ENCODE results near the gene ZMYND11. TPM values are rescaled to one million over a fixed set of nuclear protein-coding genes. Genes with fewer than 3 reads are reported as not detected.
"Not testable (repeated sequence)": the region's sequence is repeated elsewhere in the genome, so short reads cannot be mapped to it uniquely, and the experiment has no call there.

The ZMYND11 gene
- total RNA-seq, 4 donors from 2014 or later: 127 to 179 (median 154) TPM

GRCh38 chr10:297567-297966 is 162.3 kb downstream of the ZMYND11 start:
- WGBS, 2 donors: 65 to 83% methylated on average over 6 of the region's 6 CpGs
- Histone ChIP-seq H3K27me3 (no peaks in the 10 kb centered on the region), H3K4me1 (no peaks in the 10 kb centered on the region), H3K27ac (no peak overlapping the region), H3K36me3 (no peaks in the 10 kb centered on the region), H3K4me3 (replicated peaks in 1 of 3) (no peak overlapping the region), H3K9me3 (no peaks in the 10 kb centered on the region)
- intact Hi-C loops (cut with DNase I): no loop called here
- no peak for DNase-seq
- no peak for TF ChIP-seq CTCF (IDR thresholded peaks at IDR 0.05)
- no peak for TF ChIP-seq POLR2A (IDR thresholded peaks at IDR 0.05)

- no peaks in the 10 kb centered on the region for H3K36me3 ChIP-seq
- DNase-seq: no peak
- TF ChIP-seq CTCF (IDR thresholded peaks at IDR 0.05) (no peak), POLR2A (IDR thresholded peaks at IDR 0.05) (no peak)
- H3K27ac ChIP-seq: no peak overlapping the region
- no peak overlapping the region for H3K4me3 ChIP-seq (replicated peaks in 1 of 3)
- H3K9me3 ChIP-seq: no peaks in the 10 kb centered on the region
- no peaks in the 10 kb centered on the region for H3K4me1 ChIP-seq
- 81 to 92% methylated on average over 8 to 9 of the region's 9 CpGs for WGBS, 2 donors
- intact Hi-C loops (cut with DNase I): no loop called here
- no peaks in the 10 kb centered on the region for H3K27me3 ChIP-seq
These were observed 162.8 kb downstream of the ZMYND11 start for GRCh38 chr10:298033-298432.

GRCh38 chr10:299512-299911 is 164.3 kb downstream of the ZMYND11 start:
- no peaks in the 10 kb centered on the region for H3K36me3 ChIP-seq
- H3K9me3 ChIP-seq: no peaks in the 10 kb centered on the region
- intact Hi-C loops (cut with DNase I): no loop called here
- TF ChIP-seq CTCF (IDR thresholded peaks at IDR 0.05): no peak
- TF ChIP-seq POLR2A (IDR thresholded peaks at IDR 0.05): no peak
- H3K4me1 ChIP-seq: no peaks in the 10 kb centered on the region
- no peaks in the 10 kb centered on the region for H3K27me3 ChIP-seq
- DNase-seq: no peak
- H3K4me3 ChIP-seq (replicated peaks in 1 of 3): no peak overlapping the region
- WGBS, 2 donors: 92 to 99% methylated on average over 2 of the region's 2 CpGs
- H3K27ac ChIP-seq: no peak overlapping the region

- no peak for DNase-seq
- intact Hi-C loops (cut with DNase I): no loop called here
- Histone ChIP-seq H3K9me3 (no peaks in the 10 kb centered on the region), H3K36me3 (no peaks in the 10 kb centered on the region), H3K27me3 (no peaks in the 10 kb centered on the region), H3K27ac (no peak overlapping the region), H3K4me1 (no peaks in the 10 kb centered on the region), H3K4me3 (replicated peaks in 1 of 3) (no peak overlapping the region)
- 93 to 96% methylated on average over 7 of the region's 7 CpGs for WGBS, 2 donors
- no peak for TF ChIP-seq POLR2A (IDR thresholded peaks at IDR 0.05)
- no peak for TF ChIP-seq CTCF (IDR thresholded peaks at IDR 0.05)
These were observed 164.7 kb downstream of the ZMYND11 start for GRCh38 chr10:299969-300368.

GRCh38 chr10:300580-300979 is 165.3 kb downstream of the ZMYND11 start:
- H3K36me3 ChIP-seq; intact Hi-C loops (cut with DNase I); H3K27ac ChIP-seq; H3K4me1 ChIP-seq; DNase-seq; H3K27me3 ChIP-seq; H3K9me3 ChIP-seq; H3K4me3 ChIP-seq (replicated peaks in 1 of 3): not testable (repeated sequence)
- 97 to 98% methylated on average over 30 to 31 of the region's 31 CpGs for WGBS, 2 donors

GRCh38 chr10:301536-301935 is 166.3 kb downstream of the ZMYND11 start:
- no peaks in the 10 kb centered on the region for H3K9me3 ChIP-seq
- H3K4me3 ChIP-seq (replicated peaks in 1 of 3): no peak overlapping the region
- H3K27ac ChIP-seq: no peak overlapping the region
- DNase-seq: no peak
- H3K36me3 ChIP-seq: no peaks in the 10 kb centered on the region
- TF ChIP-seq POLR2A (IDR thresholded peaks at IDR 0.05) (no peak), CTCF (IDR thresholded peaks at IDR 0.05) (no peak)
- no peaks in the 10 kb centered on the region for H3K27me3 ChIP-seq
- peaks cover 0 to 2% of the 10 kb centered on the region in 2 donors for H3K4me1 ChIP-seq
- intact Hi-C loops (cut with DNase I): no loop called here
- WGBS, 2 donors: 94 to 95% methylated on average over 9 of the region's 9 CpGs
